A549 (cell line): ENCODE results near the gene XPNPEP1. TPM values are rescaled to one million over a fixed set of nuclear protein-coding genes. Genes with fewer than 3 reads are reported as not detected.
"Not testable (repeated sequence)": the region's sequence is repeated elsewhere in the genome, so short reads cannot be mapped to it uniquely, and the experiment has no call there.

Source experiments
- ATAC-seq, 2 experiments: fragments of 200-7000 bp in 1 of 2; fragments of >200 bp in 1 of 2; cut with Nextera tagmentation in 1 of 2; cut with Tn5 transposase in 1 of 2; 3 replicates each; pipeline versions ENCODE4 v1.8.0 to v1.9.1; 2018 to 2020; ENCODE audit warnings: mild to moderate bottlenecking in 1 of 2, moderate library complexity in 1 of 2
- CTCF ChIA-PET: fragments of 300-600 bp; sonication (Branson Sonifier 250); formaldehyde crosslinking; extraction: SDS; loops from one replicate; lab custom pipeline; 2021; ENCODE audit warnings: antibody characterized with exemption, inconsistent platforms; lab: Yijun Ruan, JAX
- POLR2A ChIA-PET: fragments of 350-600 bp; formaldehyde crosslinking; extraction: SDS; loops from one replicate; lab custom pipeline; 2021; ENCODE audit warnings: antibody characterized with exemption, inconsistent platforms; lab: Yijun Ruan, JAX
- DNase-seq, 2 experiments: peaks; one replicate each; pipeline versions ENCODE4 v3.0.0 to v3.0.0-alpha.2; 2011 to 2016; ENCODE audit warnings: low read depth in 1 of 2, low spot score in 1 of 2
- FAIRE-seq: peaks from 2 replicates; lab custom pipeline; 2011; peaks lifted over from hg19 to GRCh38; lab: Jason Lieb, UNC
- H3K27ac ChIP-seq, 2 experiments: fragments of >200 bp; sonication (Bioruptor Twin); formaldehyde crosslinking; 3 replicates each; pipeline ENCODE4 v1.5.1; 2016 to 2017
- H3K4me1 ChIP-seq: fragments of >200 bp; sonication (Bioruptor Twin); formaldehyde crosslinking; 3 replicates; pipeline ENCODE4 v1.6.1; 2016
- H3K4me2 ChIP-seq: fragments of >200 bp; sonication (Bioruptor Twin); formaldehyde crosslinking; 3 replicates; pipeline ENCODE4 v1.6.1; 2016
- H3K4me3 ChIP-seq: fragments of >200 bp; sonication (Bioruptor Twin); formaldehyde crosslinking; 3 replicates; pipeline ENCODE4 v1.5.1; 2016
- H3K9me3 ChIP-seq: fragments of >200 bp; sonication (Bioruptor Twin); formaldehyde crosslinking; 3 replicates; pipeline ENCODE4 v1.6.1; 2016
- CBX2 ChIP-seq: fragments of 200-600 bp; sonication (generic); IDR thresholded peaks from 2 replicates; pipeline ENCODE4 v1.6.1; 2016; ENCODE audit warnings: low read depth, mild to moderate bottlenecking, borderline replicate concordance
- CHD2 ChIP-seq: fragments of 150-350 bp; IDR thresholded peaks from 2 replicates; pipeline ENCODE4 v1.6.1; 2014; ENCODE audit warnings: low read length; ENCODE audit not compliant: partially characterized antibody
- EHF ChIP-seq: fragments of 250-450 bp; sonication (Bioruptor Pico); IDR thresholded peaks from 2 replicates; pipeline ENCODE4 v1.5.0; 2020; ENCODE audit warnings: mild to moderate bottlenecking
- ELK1 ChIP-seq: fragments of 150-350 bp; IDR thresholded peaks from 2 replicates; pipeline ENCODE4 v1.6.1; 2014; ENCODE audit warnings: low read depth, mild to moderate bottlenecking, low read length
- FOSB ChIP-seq: fragments of 250-450 bp; sonication (Bioruptor Pico); IDR thresholded peaks from 2 replicates; pipeline ENCODE4 v1.5.0; 2020; ENCODE audit warnings: mild to moderate bottlenecking, moderate library complexity
- GATA3 ChIP-seq: IDR thresholded peaks from 2 replicates; pipeline ENCODE4 v1.6.1; 2012; ENCODE audit warnings: borderline replicate concordance
- HDAC2 ChIP-seq: fragments of 200-600 bp; sonication (generic); IDR thresholded peaks from 2 replicates; pipeline ENCODE4 v1.6.1; 2016
- HES2 ChIP-seq: fragments of >200 bp; sonication (Bioruptor Twin); formaldehyde crosslinking; IDR thresholded peaks from 2 replicates; pipeline ENCODE4 v1.6.1; 2016
- JUNB ChIP-seq: fragments of >200 bp; sonication (Bioruptor Twin); formaldehyde crosslinking; IDR thresholded peaks from 2 replicates; pipeline ENCODE4 v1.6.1; 2016
- KDM5A ChIP-seq: fragments of 200-600 bp; sonication (generic); IDR thresholded peaks from 2 replicates; pipeline ENCODE4 v1.6.1; 2016; ENCODE audit warnings: antibody characterized with exemption, mild to moderate bottlenecking
- MYC ChIP-seq: IDR thresholded peaks from 2 replicates; pipeline ENCODE4 v1.6.1; 2012; ENCODE audit warnings: mild to moderate bottlenecking, inconsistent platforms, low read length, improper control_type of control experiment, borderline replicate concordance
- NPAS2 ChIP-seq: fragments of 250-450 bp; sonication (Bioruptor Pico); IDR thresholded peaks from 2 replicates; pipeline ENCODE4 v1.8.0; 2022; ENCODE audit warnings: mild to moderate bottlenecking, moderate library complexity, borderline replicate concordance
- NR3C1 ChIP-seq: fragments of >200 bp; sonication (Bioruptor Twin); formaldehyde crosslinking; IDR thresholded peaks from 3 replicates; pipeline ENCODE4 v1.6.1; 2017
- POLR2A ChIP-seq: IDR thresholded peaks from 2 replicates; pipeline ENCODE4 v1.6.1; 2012; ENCODE audit warnings: mild to moderate bottlenecking, low read length
- POLR2AphosphoS2 ChIP-seq: conservative IDR thresholded peaks from 2 replicates; pipeline ENCODE4 v1.6.1; 2012; ENCODE audit warnings: low read length, improper control_type of control experiment, inconsistent platforms
- RCOR1 ChIP-seq: fragments of 150-350 bp; IDR thresholded peaks from 2 replicates; pipeline ENCODE4 v1.6.1; 2014; ENCODE audit warnings: antibody characterized with exemption, low read length, low read depth
- SMC3 ChIP-seq: fragments of >200 bp; sonication (Bioruptor Twin); formaldehyde crosslinking; IDR thresholded peaks from 3 replicates; pipeline ENCODE4 v1.6.1; 2018; ENCODE audit warnings: inconsistent platforms
- TP53 ChIP-seq: fragments of 250-450 bp; sonication (Bioruptor Pico); IDR thresholded peaks from 2 replicates; pipeline ENCODE4 v1.5.0; 2021; ENCODE audit warnings: mild to moderate bottlenecking, moderate library complexity
- WGBS: methylation state at CpG from one replicate; pipeline ENCODE4 v1.1.6; 2017; ENCODE audit errors: missing lambda C conversion rate; 5-methylcytosine and 5-hydroxymethylcytosine counted together
- polyA plus RNA-seq, 4 experiments: library from polyadenylated mRNA; depleted of rRNA in 3 of 4; stranded (reverse); fragments of >200 nt; fragmentation: RNase III in 1 of 4; extraction: RNeasy Plus Mini Kit Qiagen cat#74134 plus additional on column Dnase treatment in 1 of 4; gene quantifications; 2 replicates in 3 of 4; 3 replicates in 1 of 4; pipeline ENCODE4 v1.2.3, GENCODE V29; 2011 to 2017

The XPNPEP1 gene
- polyA plus RNA-seq, 2 of the 4 experiments (the other 2 are of a cell fraction) = 32.5 to 53.9 TPM

GRCh38 chr10:109922358-109922975 lies 844 bp downstream of the XPNPEP1 start (continued):
- no peak for TF ChIP-seq ELK1

- POLR2A ChIA-PET = no interaction called here
- Histone ChIP-seq H3K4me2 (no peak overlapping the region), H3K4me1 (peaks cover 24% of the 10 kb centered on the region), H3K4me3 (no peak overlapping the region), H3K9me3 (no peaks in the 10 kb centered on the region), H3K27ac (no peak overlapping the region)
- no peak for ATAC-seq
- WGBS = 92% methylated on average over 3 of the region's 3 CpGs
- DNase-seq = no peak
- CTCF ChIA-PET = interaction anchor here (0.6 to 1.5 kb wide), 3 partner anchors 36 to 994 kb away, joined by 3 to 6 read pairs (median 3); no protein-coding TSS in a partner anchor
- no peak for FAIRE-seq
- TF ChIP-seq GATA3 = no peak
- no peak for TF ChIP-seq MYC
- no peak for TF ChIP-seq TP53 (CRISPR knock-in tag)
Measured at GRCh38 chr10:109920016-109920415, 3.3 kb downstream of the XPNPEP1 start.

GRCh38 chr10:109919220-109919619 lies 4.1 kb downstream of the XPNPEP1 start:
- POLR2A ChIA-PET = no interaction called here
- WGBS = 90% methylated on average over 2 of the region's 2 CpGs
- no peak for TF ChIP-seq JUNB
- no peak for TF ChIP-seq CBX2
- TF ChIP-seq NPAS2 (CRISPR knock-in tag) = no peak
- TF ChIP-seq POLR2AphosphoS2 = no peak
- no peak for TF ChIP-seq ELK1
- TF ChIP-seq EHF (CRISPR knock-in tag) = no peak
- no peak for TF ChIP-seq TP53 (CRISPR knock-in tag)
- no peak for TF ChIP-seq KDM5A
- no peak for TF ChIP-seq HDAC2
- no peak for TF ChIP-seq MYC
- no peak for TF ChIP-seq NR3C1
- TF ChIP-seq CHD2 = no peak
- no peak for TF ChIP-seq HES2
- TF ChIP-seq FOSB (CRISPR knock-in tag) = no peak
- TF ChIP-seq SMC3 = no peak
- TF ChIP-seq POLR2A = no peak
- no peak for TF ChIP-seq RCOR1
- no peak overlapping the region for H3K4me2 ChIP-seq
- ATAC-seq (no peak), DNase-seq (no peak), FAIRE-seq (no peak)
- CTCF ChIA-PET = no interaction called here
- H3K27ac ChIP-seq = no peak overlapping the region
- H3K9me3 ChIP-seq = no peaks in the 10 kb centered on the region
- peaks cover 30% of the 10 kb centered on the region for H3K4me1 ChIP-seq
- no peak overlapping the region for H3K4me3 ChIP-seq

GRCh38 chr10:109918707-109919106 lies 4.6 kb downstream of the XPNPEP1 start:
- 98% methylated on average over 6 of the region's 6 CpGs for WGBS
- FAIRE-seq, H3K4me2 ChIP-seq, H3K9me3 ChIP-seq, H3K27ac ChIP-seq, POLR2A ChIA-PET, DNase-seq, H3K4me3 ChIP-seq, ATAC-seq: not testable (repeated sequence)
- peaks cover 26% of the 10 kb centered on the region for H3K4me1 ChIP-seq
- CTCF ChIA-PET = interaction anchor here (0.7 to 1.6 kb wide), 2 partner anchors 34 to 156 kb away, joined by 3 to 5 read pairs; no protein-coding TSS in a partner anchor
